Bronchial epithelial cell (primary cell): ENCODE data around the gene ARSJ. TPM values are rescaled to one million over a fixed set of nuclear protein-coding genes. Genes with fewer than 3 reads are reported as not detected.
"Not testable (repeated sequence)": the region's sequence is repeated elsewhere in the genome, so short reads cannot be mapped to it uniquely, and the experiment has no call there.

ENCODE experiments used
- DNase-seq: peaks from one replicate; pipeline ENCODE4 v3.0.0-alpha.2; 2010; ENCODE audit warnings: low read depth
- FAIRE-seq: peaks from 2 replicates; lab custom pipeline; 2011; peaks lifted over from hg19 to GRCh38; lab: Jason Lieb, UNC
- H3K27me3 ChIP-seq: 2 replicates; pipeline ENCODE4 v1.5.1; 2011; ENCODE audit warnings: low read length; ENCODE audit not compliant: control insufficient read depth, insufficient read depth
- H3K36me3 ChIP-seq: 2 replicates; pipeline ENCODE4 v1.5.1; 2011; ENCODE audit warnings: low read length; ENCODE audit not compliant: control insufficient read depth, insufficient read depth
- H3K4me3 ChIP-seq: 2 replicates; pipeline ENCODE4 v1.5.1; 2011; ENCODE audit warnings: mild to moderate bottlenecking, low read depth, low read length, control low read depth
- CTCF ChIP-seq: IDR thresholded peaks from 2 replicates; pipeline ENCODE4 v1.5.1; 2011; ENCODE audit warnings: mild to moderate bottlenecking, moderate library complexity, low read length, control low read depth, inconsistent platforms; ENCODE audit not compliant: insufficient read depth, severe bottlenecking
- total RNA-seq: library from RNA; depleted of rRNA; stranded (reverse); fragments of >200 nt; gene quantifications from 2 replicates; pipeline ENCODE4 v1.2.1, GENCODE V29; 2014

ARSJ gene
- total RNA-seq, 1 donor from 2014 or later = 29.0 TPM

GRCh38 chr4:114012749-114013148 lies 33.3 kb upstream of the ARSJ start:
- Histone ChIP-seq H3K36me3 (no peaks in the 10 kb centered on the region), H3K4me3 (no peak overlapping the region), H3K27me3 (no peaks in the 10 kb centered on the region)
- no peak for TF ChIP-seq CTCF
- no peak for FAIRE-seq
- DNase-seq = no peak

GRCh38 chr4:114005569-114006442 lies 26.4 kb upstream of the ARSJ start:
- Histone ChIP-seq H3K4me3 (no peak overlapping the region), H3K27me3 (no peaks in the 10 kb centered on the region), H3K36me3 (no peaks in the 10 kb centered on the region)
- TF ChIP-seq CTCF = no peak
- peak; percentile 77 for DNase-seq
- no peak for FAIRE-seq

GRCh38 chr4:114004483-114005226 lies 25.2 kb upstream of the ARSJ start:
- H3K36me3 ChIP-seq, H3K4me3 ChIP-seq, H3K27me3 ChIP-seq, FAIRE-seq, DNase-seq: not testable (repeated sequence)

- no peak for FAIRE-seq
- no peaks in the 10 kb centered on the region for H3K27me3 ChIP-seq
- H3K4me3 ChIP-seq = no peak overlapping the region
- DNase-seq = no peak
- no peaks in the 10 kb centered on the region for H3K36me3 ChIP-seq
- TF ChIP-seq CTCF = no peak
Observed at GRCh38 chr4:113998531-113998930, 19.1 kb upstream of the ARSJ start.

- DNase-seq = no peak
- FAIRE-seq = no peak
- no peak for TF ChIP-seq CTCF
- Histone ChIP-seq H3K4me3 (no peak overlapping the region), H3K27me3 (no peaks in the 10 kb centered on the region), H3K36me3 (no peaks in the 10 kb centered on the region)
Observed at GRCh38 chr4:113998079-113998478, 18.6 kb upstream of the ARSJ start.

- DNase-seq (peak; percentile 74), FAIRE-seq (no peak)
- Histone ChIP-seq H3K27me3 (no peaks in the 10 kb centered on the region), H3K36me3 (no peaks in the 10 kb centered on the region), H3K4me3 (no peak overlapping the region)
- no peak for TF ChIP-seq CTCF
Observed at GRCh38 chr4:113997206-113997605, 17.8 kb upstream of the ARSJ start.
